HG03135 (cell line): ENCODE results near the gene SMARCE1.
"Not testable (repeated sequence)": the region's sequence is repeated elsewhere in the genome, so short reads cannot be mapped to it uniquely, and the experiment has no call there.

ENCODE experiments used
- ATAC-seq: cut with Tn5 transposase; IDR thresholded peaks from one replicate; pipeline ENCODE4 v1.9.1; 2021; ENCODE audit warnings: mild to moderate bottlenecking, moderate library complexity; ENCODE audit not compliant: unreplicated experiment

SMARCE1 gene

GRCh38 chr17:40586264-40586663, 61.4 kb downstream of the SMARCE1 start:
- ATAC-seq: not testable (repeated sequence)

DNA sequence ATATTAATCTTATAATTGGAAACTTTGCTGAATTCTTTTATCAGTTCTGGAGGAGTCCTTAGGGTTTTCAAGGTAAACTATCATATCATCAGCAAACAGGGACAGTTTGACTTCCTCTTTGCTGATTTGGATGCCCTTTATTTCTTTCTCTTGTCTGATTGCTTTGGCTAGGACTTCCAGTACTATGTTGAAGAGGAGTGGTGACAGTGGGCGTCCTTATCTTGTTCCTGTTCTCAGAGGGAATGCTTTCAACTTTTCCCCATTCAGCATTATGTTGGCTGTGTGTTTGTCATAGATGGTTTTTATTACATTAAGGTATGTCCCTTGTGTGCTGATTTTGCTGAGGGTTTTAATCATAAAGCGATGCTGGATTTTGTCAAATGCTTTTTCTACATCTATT, 62.7 kb downstream of the SMARCE1 start:
- not testable (repeated sequence) for ATAC-seq

- peak; percentile 91 for ATAC-seq
These were observed 65.2 kb downstream of the SMARCE1 start for GRCh38 chr17:40582328-40582901.

GRCh38 chr17:40580140-40580539, 67.5 kb downstream of the SMARCE1 start:
- no peak for ATAC-seq

DNA sequence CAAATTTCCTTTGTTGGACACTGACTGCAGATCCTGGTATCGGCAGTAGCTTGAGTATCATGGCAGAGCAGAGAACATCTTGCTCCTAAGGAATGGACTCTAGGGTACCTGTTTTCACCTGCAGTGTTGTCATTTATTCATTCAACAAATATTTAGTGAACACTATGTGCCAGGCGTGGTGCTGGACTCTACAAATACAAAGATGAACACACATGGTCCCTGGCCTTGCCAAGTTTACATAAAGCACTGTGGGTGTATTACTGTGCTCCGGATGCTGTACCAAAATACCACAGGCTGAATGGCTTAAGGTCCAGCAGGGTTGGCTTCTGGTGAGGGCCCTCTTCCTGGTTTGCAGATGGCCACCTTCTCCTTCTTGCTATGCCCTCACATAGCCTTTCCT, 68.1 kb downstream of the SMARCE1 start:
- ATAC-seq: no peak

GRCh38 chr17:40577611-40578065, 70.0 kb downstream of the SMARCE1 start:
- no peak for ATAC-seq

GRCh38 chr17:40576113-40576740, 71.4 kb downstream of the SMARCE1 start:
- no peak for ATAC-seq
